A673 (cell line): ENCODE results near the gene ZEB2. TPM values are rescaled to one million over a fixed set of nuclear protein-coding genes. Genes with fewer than 3 reads are reported as not detected.
A peak's percentile ranks its signal among the peaks of the same experiment; 100 is the strongest.

Experiments
- BruUV-seq: library from RNA; stranded (reverse); fragments of 400-500 nt; replicated peaks from 2 replicates; lab custom pipeline; 2021; lab: Mats Ljungman, UMichigan
- CTCF ChIA-PET: fragments of 300-600 bp; sonication (Branson Sonifier 250); formaldehyde crosslinking; loops from one replicate; lab custom pipeline; 2022; ENCODE audit warnings: antibody characterized with exemption; lab: Charles Lee
- POLR2A ChIA-PET: fragments of 300-600 bp; sonication (Branson Sonifier 250); formaldehyde crosslinking; loops from one replicate; lab custom pipeline; 2022; ENCODE audit warnings: antibody characterized with exemption; ENCODE audit not compliant: low non-redundant PET; lab: Charles Lee
- DNase-seq: peaks from one replicate; pipeline ENCODE4 v3.0.0-alpha.2; 2015; ENCODE audit warnings: low spot score
- H3K27ac ChIP-seq: fragments of 200-600 bp; sonication (generic); 2 replicates; pipeline ENCODE4 v1.5.1; 2016; ENCODE audit warnings: mixed run types, low read depth, mild to moderate bottlenecking, mixed read lengths, antibody characterized with exemption, low read length; ENCODE audit not compliant: poor library complexity, severe bottlenecking
- H3K27me3 ChIP-seq: fragments of 200-600 bp; sonication (generic); replicated peaks from 2 replicates; pipeline ENCODE4 v1.6.1; 2017; ENCODE audit warnings: mixed run types, low read depth, mild to moderate bottlenecking, mixed read lengths, antibody characterized with exemption, low read length; ENCODE audit not compliant: insufficient read depth, poor library complexity
- H3K36me3 ChIP-seq: fragments of 200-600 bp; sonication (generic); 2 replicates; pipeline ENCODE4 v1.6.1; 2016; ENCODE audit warnings: mixed run types, mild to moderate bottlenecking, mixed read lengths, antibody characterized with exemption, low read length; ENCODE audit not compliant: insufficient read depth, poor library complexity, severe bottlenecking
- H3K4me1 ChIP-seq: fragments of 200-600 bp; sonication (generic); 2 replicates; pipeline ENCODE4 v1.6.1; 2017; ENCODE audit warnings: mixed run types, mild to moderate bottlenecking, mixed read lengths, antibody characterized with exemption, low read length; ENCODE audit not compliant: insufficient read depth, poor library complexity, severe bottlenecking
- H3K4me3 ChIP-seq: fragments of 200-600 bp; sonication (generic); 2 replicates; pipeline ENCODE4 v1.5.1; 2016; ENCODE audit warnings: low read depth, mixed run types, mild to moderate bottlenecking, mixed read lengths, low read length; ENCODE audit not compliant: poor library complexity, severe bottlenecking
- H3K9me3 ChIP-seq: fragments of 200-600 bp; sonication (generic); 2 replicates; pipeline ENCODE4 v1.6.1; 2016; ENCODE audit warnings: mixed run types, low read depth, mild to moderate bottlenecking, mixed read lengths, antibody characterized with exemption, low read length; ENCODE audit not compliant: poor library complexity, severe bottlenecking
- CTCF ChIP-seq: fragments of 300-800, 200-600 bp; sonication (generic); conservative IDR thresholded peaks from 2 replicates; pipeline ENCODE4 v1.5.1; 2017; ENCODE audit warnings: low read depth, mild to moderate bottlenecking, antibody characterized with exemption, low read length, moderate library complexity, mixed read lengths
- EZH2 ChIP-seq: fragments of 200-600 bp; sonication (generic); IDR thresholded peaks from 2 replicates; pipeline ENCODE4 v1.6.1; 2017; ENCODE audit warnings: borderline replicate concordance, low read depth, mild to moderate bottlenecking, mixed read lengths, antibody characterized with exemption, low read length; ENCODE audit not compliant: poor library complexity, severe bottlenecking
- intact Hi-C: fragments of 100-400 bp; cut with micrococcal nuclease; formaldehyde crosslinking; loops from one replicate; pipeline ENCODE4 v1.10.0; 2022; ENCODE audit not compliant: unreplicated experiment
- total RNA-seq: library from RNA; stranded (reverse); gene quantifications from 2 replicates; pipeline ENCODE4 v1.2.3, GENCODE V29; 2021

ZEB2 gene
- total RNA-seq, 1 experiment from 2014 or later: 146 TPM

- ChIA-PET POLR2A (no interaction called here), CTCF (no interaction called here)
- Histone ChIP-seq H3K4me3 (no peak overlapping the region), H3K27ac (no peak overlapping the region), H3K9me3 (no peaks in the 10 kb centered on the region), H3K36me3 (peaks cover 28% of the 10 kb centered on the region), H3K4me1 (peaks cover 69% of the 10 kb centered on the region), H3K27me3 (no peaks in the 10 kb centered on the region)
- DNase-seq: no peak
- no TSS peak for BruUV-seq
- TF ChIP-seq EZH2 (no peak), CTCF (no peak)
- intact Hi-C loops: no loop called here
These were observed 16.7 kb downstream of the ZEB2 start for GRCh38 chr2:144503242-144503641.

GRCh38 chr2:144502369-144502768 lies 17.6 kb downstream of the ZEB2 start:
- DNase-seq: no peak
- intact Hi-C loops: no loop called here
- H3K27ac ChIP-seq: peak overlapping the region; percentile 28
- peaks cover 61% of the 10 kb centered on the region for H3K4me1 ChIP-seq
- POLR2A ChIA-PET: no interaction called here
- H3K27me3 ChIP-seq: no peaks in the 10 kb centered on the region
- peaks cover 29% of the 10 kb centered on the region for H3K36me3 ChIP-seq
- CTCF ChIA-PET: no interaction called here
- H3K9me3 ChIP-seq: no peaks in the 10 kb centered on the region
- H3K4me3 ChIP-seq: no peak overlapping the region
- no TSS peak for BruUV-seq
- no peak for TF ChIP-seq CTCF
- TF ChIP-seq EZH2: no peak

GRCh38 chr2:144501627-144502026 lies 18.3 kb downstream of the ZEB2 start:
- POLR2A ChIA-PET: no interaction called here
- no peak overlapping the region for H3K4me3 ChIP-seq
- intact Hi-C loops: no loop called here
- no TSS peak for BruUV-seq
- H3K9me3 ChIP-seq: no peaks in the 10 kb centered on the region
- H3K27ac ChIP-seq: peak overlapping the region; percentile 28
- H3K27me3 ChIP-seq: no peaks in the 10 kb centered on the region
- peaks cover 60% of the 10 kb centered on the region for H3K4me1 ChIP-seq
- peaks cover 33% of the 10 kb centered on the region for H3K36me3 ChIP-seq
- TF ChIP-seq EZH2 (no peak), CTCF (no peak)
- DNase-seq: no peak
- CTCF ChIA-PET: no interaction called here
